Erythroblast (primary cell): Measurements from ENCODE around the gene SLC24A3.

Experiments
- GATA1 ChIP-seq: IDR thresholded peaks from 2 replicates; pipeline ENCODE4 v1.6.1; 2011; ENCODE audit warnings: low read depth, mild to moderate bottlenecking, control low read depth, low read length, moderate library complexity
- POLR2A ChIP-seq: IDR thresholded peaks from 2 replicates; pipeline ENCODE4 v1.6.1; 2011; ENCODE audit warnings: mild to moderate bottlenecking, low read length

DNA sequence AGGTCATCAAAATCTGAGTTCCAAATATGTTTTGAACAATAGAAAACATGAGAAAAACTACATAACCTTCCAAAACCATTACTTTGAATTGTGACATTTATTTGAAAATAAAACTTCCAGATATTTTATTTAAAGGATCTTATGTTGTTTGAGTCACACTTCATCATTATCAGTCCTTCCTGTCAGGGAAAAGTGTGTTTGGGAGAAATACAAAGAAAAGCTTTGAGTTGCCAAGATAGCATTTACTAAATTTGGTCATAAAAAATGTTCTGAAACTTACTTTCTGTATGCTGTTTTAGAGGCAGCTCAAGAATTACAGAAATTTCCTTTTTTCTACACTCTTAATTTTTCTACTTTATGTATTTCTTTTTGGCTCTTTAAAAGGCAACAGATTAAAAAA lies 337.5 kb downstream of the SLC24A3 start:
- TF ChIP-seq POLR2A (no peak), GATA1 (no peak)
